Natural killer cell (primary cell): ENCODE data around the gene DCK. TPM values are rescaled to one million over a fixed set of nuclear protein-coding genes. Genes with fewer than 3 reads are reported as not detected.
"Not testable (repeated sequence)": the region's sequence is repeated elsewhere in the genome, so short reads cannot be mapped to it uniquely, and the experiment has no call there.

Experiments used
- ATAC-seq, 3 donors: fragments of 150-1000 bp in 2 of 3; fragments of 200-7000 bp in 1 of 3; cut with Tn5 transposase; 1 replicate in 1 of 3; 2 replicates in 2 of 3; pipeline ENCODE4 v1.10.0; 2021; ENCODE audit warnings: mild to moderate bottlenecking in 2 of 3, moderate library complexity in 2 of 3
- DNase-seq, 2 donors: peaks; one replicate each; pipeline versions ENCODE4 v3.0.0 to v3.0.0-alpha.2; 2013 to 2021; ENCODE audit warnings: mixed read lengths in 1 of 2
- H3K27ac ChIP-seq: one replicate; pipeline ENCODE4 v1.5.1; 2013; ENCODE audit warnings: mild to moderate bottlenecking, low read length
- H3K27me3 ChIP-seq: one replicate; pipeline ENCODE4 v1.6.1; 2013; ENCODE audit warnings: low read length; ENCODE audit not compliant: control insufficient read depth, insufficient read depth
- H3K36me3 ChIP-seq: one replicate; pipeline ENCODE4 v1.6.1; 2013; ENCODE audit warnings: low read length; ENCODE audit not compliant: control insufficient read depth, insufficient read depth
- H3K4me1 ChIP-seq: one replicate; pipeline ENCODE4 v1.6.1; 2013; ENCODE audit warnings: low read length; ENCODE audit not compliant: control insufficient read depth, insufficient read depth
- H3K4me3 ChIP-seq: one replicate; pipeline ENCODE4 v1.5.1; 2013; ENCODE audit warnings: low read length
- H3K9me3 ChIP-seq: one replicate; pipeline ENCODE4 v1.6.1; 2013; ENCODE audit warnings: low read length; ENCODE audit not compliant: control insufficient read depth, insufficient read depth
- H3K27ac Mint-ChIP-seq, 2 donors: one replicate each; pipeline ENCODE4 v1.8.0; 2022; ENCODE audit warnings: mild to moderate bottlenecking in 2 of 2, mixed read lengths in 2 of 2, moderate library complexity in 1 of 2
- H3K27me3 Mint-ChIP-seq, 2 donors: one replicate each; pipeline ENCODE4 v1.8.0; 2022; ENCODE audit warnings: low read depth in 2 of 2, mixed read lengths in 2 of 2
- H3K36me3 Mint-ChIP-seq: one replicate; pipeline ENCODE4 v1.8.0; 2022; ENCODE audit warnings: mixed read lengths
- H3K4me1 Mint-ChIP-seq, 2 donors: one replicate each; pipeline ENCODE4 v1.8.0; 2022; ENCODE audit warnings: mixed read lengths in 2 of 2
- H3K4me3 Mint-ChIP-seq: one replicate; pipeline ENCODE4 v1.8.0; 2022; ENCODE audit warnings: mild to moderate bottlenecking, moderate library complexity, mixed read lengths
- H3K9me3 Mint-ChIP-seq, 2 donors: one replicate each; pipeline ENCODE4 v1.8.0; 2022; ENCODE audit warnings: mixed read lengths in 2 of 2
- CTCF ChIP-seq: fragments of 200-600 bp; IDR thresholded peaks from one replicate; pipeline ENCODE4 v1.8.0; 2022; ENCODE audit warnings: antibody characterized with exemption
- WGBS: methylation state at CpG from one replicate; pipeline ENCODE4 v1.1.7; 2013; ENCODE audit warnings: missing lambda C conversion rate; ENCODE audit not compliant: insufficient coverage; 5-methylcytosine and 5-hydroxymethylcytosine counted together
- intact Hi-C: fragments of 100-400 bp; cut with micrococcal nuclease; formaldehyde crosslinking; loops from one replicate; pipeline ENCODE4 v1.14.2; 2022
- total RNA-seq, 4 donors: library from RNA; stranded (reverse); fragments of 120-200 nt in 1 of 4; gene quantifications; one replicate each; pipeline versions ENCODE4 v1.2.3 to v1.2.4, GENCODE V29; 2013 to 2022

Gene DCK
- total RNA-seq, 3 donors from 2014 or later (not counting 1 experiment from before 2014, with no cell fraction given) = 28.3 to 32.7 (median 29.5) TPM

GRCh38 chr4:71009890-71010588 lies 16.6 kb downstream of the DCK start:
- intact Hi-C loops = loop anchor here (2.0 kb wide), 2 partner anchors 15 to 409 kb away; no protein-coding TSS in a partner anchor
- peaks cover 8% of the 10 kb centered on the region for H3K36me3 Mint-ChIP-seq
- H3K9me3 Mint-ChIP-seq = no peaks in the 10 kb centered on the region
- no peaks in the 10 kb centered on the region for H3K9me3 ChIP-seq
- H3K4me1 Mint-ChIP-seq = peaks cover 48 to 55% of the 10 kb centered on the region in 2 donors
- no peaks in the 10 kb centered on the region for H3K27me3 Mint-ChIP-seq
- peaks cover 14% of the 10 kb centered on the region for H3K4me1 ChIP-seq
- H3K27ac Mint-ChIP-seq = peak overlapping the region; percentile 71 to 77
- TF ChIP-seq CTCF = peak; percentile 88
- no peak overlapping the region for H3K4me3 ChIP-seq
- peaks cover 5% of the 10 kb centered on the region for H3K36me3 ChIP-seq
- ATAC-seq (peak in 2 of 3 donors; percentile 76), DNase-seq (peak in 1 of 2 donors; percentile 75)
- H3K27ac ChIP-seq = no peak overlapping the region
- H3K27me3 ChIP-seq = no peaks in the 10 kb centered on the region
- WGBS = 6% methylated on average over 2 of the region's 3 CpGs
- no peak overlapping the region for H3K4me3 Mint-ChIP-seq

DNA sequence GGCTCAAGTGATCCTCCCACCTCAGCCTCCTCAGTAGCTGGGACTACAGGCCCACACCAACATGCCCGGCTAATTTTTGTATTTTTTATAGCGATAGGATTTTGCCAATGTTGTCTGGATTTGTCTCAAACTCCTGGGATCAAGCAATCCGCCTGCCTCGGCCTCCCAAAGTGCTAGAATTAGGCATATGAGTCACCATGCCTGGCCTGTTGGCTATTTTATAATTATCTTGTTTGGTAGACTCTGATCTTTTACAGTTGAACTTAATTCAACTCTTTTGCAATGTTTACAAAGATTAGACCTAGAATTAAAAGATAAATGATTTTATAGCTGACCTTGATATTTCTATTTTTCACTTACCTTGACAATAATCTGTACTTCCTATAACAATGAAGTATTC lies 18.0 kb downstream of the DCK start:
- 100% methylated on average over 4 of the region's 4 CpGs for WGBS
- H3K4me1 Mint-ChIP-seq = peaks cover 51 to 53% of the 10 kb centered on the region in 2 donors
- no peaks in the 10 kb centered on the region for H3K9me3 Mint-ChIP-seq
- Histone ChIP-seq H3K27ac (no peak overlapping the region), H3K9me3 (no peaks in the 10 kb centered on the region), H3K4me1 (peaks cover 2% of the 10 kb centered on the region), H3K27me3 (no peaks in the 10 kb centered on the region), H3K36me3 (peaks cover 5% of the 10 kb centered on the region), H3K4me3 (no peak overlapping the region)
- intact Hi-C loops = no loop called here
- H3K4me3 Mint-ChIP-seq = no peak overlapping the region
- H3K36me3 Mint-ChIP-seq = peaks cover 8% of the 10 kb centered on the region
- ATAC-seq = no peak
- no peak for TF ChIP-seq CTCF
- DNase-seq = no peak
- no peak overlapping the region for H3K27ac Mint-ChIP-seq
- no peaks in the 10 kb centered on the region for H3K27me3 Mint-ChIP-seq

GRCh38 chr4:71017391-71017790 lies 23.9 kb downstream of the DCK start:
- H3K4me3 Mint-ChIP-seq, H3K36me3 Mint-ChIP-seq, intact Hi-C loops, H3K4me3 ChIP-seq, ATAC-seq, H3K4me1 ChIP-seq, DNase-seq, H3K9me3 Mint-ChIP-seq, H3K27ac ChIP-seq, H3K36me3 ChIP-seq, H3K27me3 ChIP-seq, H3K27me3 Mint-ChIP-seq, H3K9me3 ChIP-seq: not testable (repeated sequence)
- WGBS = 100% methylated on average over 1 of the region's 2 CpGs
- Mint-ChIP-seq H3K4me1 (peaks cover 34 to 35% of the 10 kb centered on the region in 2 donors), H3K27ac (peak overlapping the region in 1 of 2 donors; percentile 31)

- Mint-ChIP-seq H3K4me3 (no peak overlapping the region), H3K4me1 (peaks cover 22 to 29% of the 10 kb centered on the region in 2 donors), H3K27me3 (no peaks in the 10 kb centered on the region), H3K36me3 (peaks cover 8% of the 10 kb centered on the region), H3K27ac (peak overlapping the region; percentile 44 to 73), H3K9me3 (no peaks in the 10 kb centered on the region)
- DNase-seq (no peak), ATAC-seq (no peak)
- intact Hi-C loops = no loop called here
- WGBS = no CpG with 5 or more reads among the region's 1 CpG
- H3K27me3 ChIP-seq = no peaks in the 10 kb centered on the region
- TF ChIP-seq CTCF = no peak
- no peaks in the 10 kb centered on the region for H3K4me1 ChIP-seq
- no peak overlapping the region for H3K27ac ChIP-seq
- H3K9me3 ChIP-seq = no peaks in the 10 kb centered on the region
- H3K4me3 ChIP-seq = no peak overlapping the region
- H3K36me3 ChIP-seq = peaks cover 20% of the 10 kb centered on the region
Measured at GRCh38 chr4:71020611-71021010, 27.2 kb downstream of the DCK start.
